ENCODE measurements around the gene ZNF385D.

ZNF385D gene

GRCh38 chr3:21534462-21534861 is 216.5 kb downstream of the ZNF385D start:
- H3K27me3 ChIP-seq (ENCODE audit: control insufficient read depth in 3 of 3, insufficient read depth in 3 of 3, low read depth in 1 of 3, low read length in 3 of 3) = no peaks in the 10 kb centered on the region
- no peaks in the 10 kb centered on the region for H3K9me3 ChIP-seq (replicated peaks in 1 of 2; ENCODE audit: control insufficient read depth in 2 of 2, insufficient read depth in 1 of 2, low read depth in 1 of 2, low read length in 2 of 2)
- H3K4me1 ChIP-seq (ENCODE audit: control insufficient read depth in 2 of 2, insufficient read depth in 1 of 2, low read depth in 1 of 2, low read length in 2 of 2) = no peaks in the 10 kb centered on the region
- no peak overlapping the region for H2BK12ac ChIP-seq (ENCODE audit: low read length)
- H3K18ac ChIP-seq (ENCODE audit: low read length) = no peak overlapping the region
- no peak overlapping the region for H3K27ac ChIP-seq (replicated peaks; ENCODE audit: low read length)
- H3K9ac ChIP-seq (ENCODE audit: low read depth, low read length, poor library complexity) = no peak overlapping the region
- no peak overlapping the region for H3K4ac ChIP-seq (ENCODE audit: low read length)
- no peak for DNase-seq (ENCODE audit: low spot score)
- no peak overlapping the region for H2BK120ac ChIP-seq (ENCODE audit: low read depth, low read length)
- H4K8ac ChIP-seq (ENCODE audit: low read depth, low read length) = no peak overlapping the region
- whole genome bisulfite sequencing, 2 donors (ENCODE audit: extremely low coverage in 2 of 2, insufficient read length in 2 of 2, insufficient replicate concordance in 1 of 2) = no CpG with 5 or more reads among the region's 3 CpGs
- H3K4me2 ChIP-seq (ENCODE audit: insufficient read depth, low read length, poor library complexity, severe bottlenecking) = no peak overlapping the region
- H3K14ac ChIP-seq (ENCODE audit: low read length) = no peak overlapping the region
- H3K23ac ChIP-seq (ENCODE audit: low read depth, low read length, poor library complexity) = no peak overlapping the region
- no peaks in the 10 kb centered on the region for H3K36me3 ChIP-seq (replicated peaks in 1 of 2; ENCODE audit: control insufficient read depth in 2 of 2, insufficient read depth in 2 of 2, low read length in 2 of 2)
- H3K4me3 ChIP-seq (ENCODE audit: low read length in 2 of 2) = no peak overlapping the region
- no peak overlapping the region for H2BK5ac ChIP-seq (ENCODE audit: low read length)
- no peaks in the 10 kb centered on the region for H3K79me1 ChIP-seq (ENCODE audit: low read depth, low read length)
- H2AFZ ChIP-seq (ENCODE audit: low read length) = no peak overlapping the region
- H4K91ac ChIP-seq (ENCODE audit: low read depth, low read length, poor library complexity) = no peak overlapping the region
- no peak overlapping the region for H2BK15ac ChIP-seq (ENCODE audit: low read length)
- H2AK5ac ChIP-seq (ENCODE audit: low read depth, low read length) = no peak overlapping the region

GRCh38 chr3:21533002-21533401 is 218.0 kb downstream of the ZNF385D start:
- Histone ChIP-seq H3K27ac (replicated peaks; ENCODE audit: low read length) (no peak overlapping the region), H2AK5ac (ENCODE audit: low read depth, low read length) (no peak overlapping the region)

GRCh38 chr3:21531909-21532308 is 219.1 kb downstream of the ZNF385D start:
- WGBS, 2 donors (ENCODE audit: extremely low coverage in 2 of 2, insufficient read length in 2 of 2, insufficient replicate concordance in 1 of 2) = no CpG with 5 or more reads among the region's 3 CpGs
- no peak overlapping the region for H3K4ac ChIP-seq (ENCODE audit: low read length)
- no peak overlapping the region for H4K91ac ChIP-seq (ENCODE audit: low read depth, low read length, poor library complexity)
- no peak overlapping the region for H2AK5ac ChIP-seq (ENCODE audit: low read depth, low read length)
- H3K23ac ChIP-seq (ENCODE audit: low read depth, low read length, poor library complexity) = no peak overlapping the region
- no peak overlapping the region for H2BK5ac ChIP-seq (ENCODE audit: low read length)
- H2BK12ac ChIP-seq (ENCODE audit: low read length) = no peak overlapping the region
- H3K18ac ChIP-seq (ENCODE audit: low read length) = no peak overlapping the region
- DNase-seq (ENCODE audit: low spot score) = no peak
- H3K79me1 ChIP-seq (ENCODE audit: low read depth, low read length) = no peaks in the 10 kb centered on the region
- no peak overlapping the region for H2BK120ac ChIP-seq (ENCODE audit: low read depth, low read length)
- no peak overlapping the region for H3K27ac ChIP-seq (replicated peaks; ENCODE audit: low read length)
- H3K4me1 ChIP-seq (ENCODE audit: control insufficient read depth in 2 of 2, insufficient read depth in 1 of 2, low read depth in 1 of 2, low read length in 2 of 2) = no peaks in the 10 kb centered on the region
- no peak overlapping the region for H3K14ac ChIP-seq (ENCODE audit: low read length)
- no peak overlapping the region for H4K8ac ChIP-seq (ENCODE audit: low read depth, low read length)
- H2BK15ac ChIP-seq (ENCODE audit: low read length) = no peak overlapping the region
- no peak overlapping the region for H3K4me3 ChIP-seq (ENCODE audit: low read length in 2 of 2)
- H2AFZ ChIP-seq (ENCODE audit: low read length) = no peak overlapping the region
- H3K27me3 ChIP-seq (ENCODE audit: control insufficient read depth in 3 of 3, insufficient read depth in 3 of 3, low read depth in 1 of 3, low read length in 3 of 3) = no peaks in the 10 kb centered on the region
- H3K9me3 ChIP-seq (replicated peaks in 1 of 2; ENCODE audit: control insufficient read depth in 2 of 2, insufficient read depth in 1 of 2, low read depth in 1 of 2, low read length in 2 of 2) = no peaks in the 10 kb centered on the region
- H3K36me3 ChIP-seq (replicated peaks in 1 of 2; ENCODE audit: control insufficient read depth in 2 of 2, insufficient read depth in 2 of 2, low read length in 2 of 2) = no peaks in the 10 kb centered on the region
- no peak overlapping the region for H3K9ac ChIP-seq (ENCODE audit: low read depth, low read length, poor library complexity)
- H3K4me2 ChIP-seq (ENCODE audit: insufficient read depth, low read length, poor library complexity, severe bottlenecking) = no peak overlapping the region

More at GRCh38 chr3:21533002-21533401, 218.0 kb downstream of the ZNF385D start:
- H2BK15ac ChIP-seq (ENCODE audit: low read length) = no peak overlapping the region
- H3K9me3 ChIP-seq (replicated peaks in 1 of 2; ENCODE audit: control insufficient read depth in 2 of 2, insufficient read depth in 1 of 2, low read depth in 1 of 2, low read length in 2 of 2) = no peaks in the 10 kb centered on the region
- no peak overlapping the region for H2BK12ac ChIP-seq (ENCODE audit: low read length)
- H3K9ac ChIP-seq (ENCODE audit: low read depth, low read length, poor library complexity) = no peak overlapping the region
- H2BK120ac ChIP-seq (ENCODE audit: low read depth, low read length) = no peak overlapping the region
- no peak overlapping the region for H2BK5ac ChIP-seq (ENCODE audit: low read length)
- no peak overlapping the region for H3K4me2 ChIP-seq (ENCODE audit: insufficient read depth, low read length, poor library complexity, severe bottlenecking)
- H3K27me3 ChIP-seq (ENCODE audit: control insufficient read depth in 3 of 3, insufficient read depth in 3 of 3, low read depth in 1 of 3, low read length in 3 of 3) = no peaks in the 10 kb centered on the region
- no peaks in the 10 kb centered on the region for H3K79me1 ChIP-seq (ENCODE audit: low read depth, low read length)
- H3K14ac ChIP-seq (ENCODE audit: low read length) = no peak overlapping the region
- no peak overlapping the region for H3K23ac ChIP-seq (ENCODE audit: low read depth, low read length, poor library complexity)
- no peak overlapping the region for H4K8ac ChIP-seq (ENCODE audit: low read depth, low read length)
- no peak overlapping the region for H4K91ac ChIP-seq (ENCODE audit: low read depth, low read length, poor library complexity)
- H3K4ac ChIP-seq (ENCODE audit: low read length) = no peak overlapping the region
- no peak overlapping the region for H3K18ac ChIP-seq (ENCODE audit: low read length)
- no CpG with 5 or more reads among the region's 5 CpGs for WGBS, 2 donors (ENCODE audit: extremely low coverage in 2 of 2, insufficient read length in 2 of 2, insufficient replicate concordance in 1 of 2)
- no peaks in the 10 kb centered on the region for H3K4me1 ChIP-seq (ENCODE audit: control insufficient read depth in 2 of 2, insufficient read depth in 1 of 2, low read depth in 1 of 2, low read length in 2 of 2)
- no peaks in the 10 kb centered on the region for H3K36me3 ChIP-seq (replicated peaks in 1 of 2; ENCODE audit: control insufficient read depth in 2 of 2, insufficient read depth in 2 of 2, low read length in 2 of 2)
- no peak for DNase-seq (ENCODE audit: low spot score)
- no peak overlapping the region for H2AFZ ChIP-seq (ENCODE audit: low read length)
- H3K4me3 ChIP-seq (ENCODE audit: low read length in 2 of 2) = no peak overlapping the region

GRCh38 chr3:21528291-21528995 is 222.6 kb downstream of the ZNF385D start:
- Histone ChIP-seq H2BK5ac (ENCODE audit: low read length) (no peak overlapping the region), H3K14ac (ENCODE audit: low read length) (no peak overlapping the region), H4K8ac (ENCODE audit: low read depth, low read length) (no peak overlapping the region), H3K4me1 (ENCODE audit: control insufficient read depth in 2 of 2, insufficient read depth in 1 of 2, low read depth in 1 of 2, low read length in 2 of 2) (no peaks in the 10 kb centered on the region), H3K27ac (replicated peaks; ENCODE audit: low read length) (no peak overlapping the region), H3K9ac (ENCODE audit: low read depth, low read length, poor library complexity) (no peak overlapping the region), H3K4me2 (ENCODE audit: insufficient read depth, low read length, poor library complexity, severe bottlenecking) (no peak overlapping the region), H2BK12ac (ENCODE audit: low read length) (no peak overlapping the region), H2BK120ac (ENCODE audit: low read depth, low read length) (no peak overlapping the region), H2BK15ac (ENCODE audit: low read length) (no peak overlapping the region), H3K36me3 (replicated peaks in 1 of 2; ENCODE audit: control insufficient read depth in 2 of 2, insufficient read depth in 2 of 2, low read length in 2 of 2) (no peaks in the 10 kb centered on the region), H2AK5ac (ENCODE audit: low read depth, low read length) (no peak overlapping the region), H3K9me3 (replicated peaks in 1 of 2; ENCODE audit: control insufficient read depth in 2 of 2, insufficient read depth in 1 of 2, low read depth in 1 of 2, low read length in 2 of 2) (no peaks in the 10 kb centered on the region), H3K4me3 (ENCODE audit: low read length in 2 of 2) (no peak overlapping the region), H3K4ac (ENCODE audit: low read length) (no peak overlapping the region), H2AFZ (ENCODE audit: low read length) (no peak overlapping the region), H4K91ac (ENCODE audit: low read depth, low read length, poor library complexity) (no peak overlapping the region), H3K79me1 (ENCODE audit: low read depth, low read length) (no peaks in the 10 kb centered on the region), H3K18ac (ENCODE audit: low read length) (no peak overlapping the region), H3K23ac (ENCODE audit: low read depth, low read length, poor library complexity) (no peak overlapping the region), H3K27me3 (ENCODE audit: control insufficient read depth in 3 of 3, insufficient read depth in 3 of 3, low read depth in 1 of 3, low read length in 3 of 3) (no peaks in the 10 kb centered on the region)
- WGBS, 2 donors (ENCODE audit: extremely low coverage in 2 of 2, insufficient read length in 2 of 2, insufficient replicate concordance in 1 of 2) = no CpG with 5 or more reads among the region's 2 CpGs
- DNase-seq (ENCODE audit: low spot score) = no peak

Measured in neuronal stem cell (in vitro differentiated cells).